Spinal cord (tissue), 10 donors: ENCODE measurements around the gene RASA3. TPM values are rescaled to one million over a fixed set of nuclear protein-coding genes. Genes with fewer than 3 reads are reported as not detected.
A peak's percentile ranks its signal among the peaks of the same experiment; 100 is the strongest.

ENCODE experiments used
- DNase-seq, 6 donors: peaks; one replicate each; pipeline versions ENCODE4 v3.0.0 to v3.0.0-alpha.2; 2013 to 2015; ENCODE audit warnings: low spot score in 6 of 6, low read depth in 4 of 6
- H3K27ac ChIP-seq: one replicate; pipeline ENCODE4 v1.5.1; 2013; ENCODE audit warnings: low read depth, low read length, control low read depth
- H3K27me3 ChIP-seq: one replicate; pipeline ENCODE4 v1.6.1; 2013; ENCODE audit warnings: low read length; ENCODE audit not compliant: control insufficient read depth, insufficient read depth
- H3K36me3 ChIP-seq: one replicate; pipeline ENCODE4 v1.6.1; 2013; ENCODE audit warnings: low read length; ENCODE audit not compliant: control insufficient read depth, insufficient read depth
- H3K4me1 ChIP-seq: one replicate; pipeline ENCODE4 v1.6.1; 2013; ENCODE audit warnings: low read length; ENCODE audit not compliant: control insufficient read depth, insufficient read depth
- H3K4me3 ChIP-seq: one replicate; pipeline ENCODE4 v1.5.1; 2013; ENCODE audit warnings: low read depth, low read length, control low read depth
- H3K9me3 ChIP-seq: one replicate; pipeline ENCODE4 v1.6.1; 2013; ENCODE audit warnings: low read length; ENCODE audit not compliant: control insufficient read depth, insufficient read depth
- WGBS: methylation state at CpG from one replicate; pipeline ENCODE4 v1.1.5; 2013; ENCODE audit warnings: missing lambda C conversion rate; ENCODE audit not compliant: insufficient coverage; 5-methylcytosine and 5-hydroxymethylcytosine counted together
- polyA plus RNA-seq, 2 donors: library from polyadenylated mRNA; unstranded; fragments of 120-200 nt; gene quantifications; one replicate each; pipeline ENCODE4 v1.2.1, GENCODE V29; 2013; ENCODE audit not compliant: insufficient read length in 2 of 2
- total RNA-seq, 2 donors: library from RNA; depleted of rRNA in 1 of 2; stranded (reverse); fragments of 120-200 nt in 1 of 2; fragments of >200 nt in 1 of 2; gene quantifications; one replicate each; pipeline versions ENCODE4 v1.2.3 to v1.2.4, GENCODE V29; 2013 to 2014
- donor health status: healthy.

RASA3 gene
- total and polyA plus RNA-seq, 4 donors = 15.2 to 31.6 (median 23.2) TPM

- H3K4me3 ChIP-seq = no peak overlapping the region
- peaks cover 12% of the 10 kb centered on the region for H3K4me1 ChIP-seq
- DNase-seq = no peak
- no peaks in the 10 kb centered on the region for H3K36me3 ChIP-seq
- H3K9me3 ChIP-seq = no peaks in the 10 kb centered on the region
- no peak overlapping the region for H3K27ac ChIP-seq
- H3K27me3 ChIP-seq = peaks cover 2% of the 10 kb centered on the region
- WGBS = 77% methylated on average over 8 of the region's 11 CpGs
These were observed 25.6 kb upstream of the RASA3 start for GRCh38 chr13:114157869-114158495.

- H3K9me3 ChIP-seq = no peaks in the 10 kb centered on the region
- no peak overlapping the region for H3K4me3 ChIP-seq
- no peak overlapping the region for H3K27ac ChIP-seq
- H3K27me3 ChIP-seq = no peaks in the 10 kb centered on the region
- no peak for DNase-seq
- H3K36me3 ChIP-seq = no peaks in the 10 kb centered on the region
- WGBS = 68% methylated on average over 4 of the region's 19 CpGs
- H3K4me1 ChIP-seq = peaks cover 12% of the 10 kb centered on the region
These were observed 23.8 kb upstream of the RASA3 start for GRCh38 chr13:114155926-114156883.

- Histone ChIP-seq H3K4me1 (peaks cover 15% of the 10 kb centered on the region), H3K4me3 (no peak overlapping the region), H3K27ac (no peak overlapping the region), H3K9me3 (no peaks in the 10 kb centered on the region), H3K36me3 (no peaks in the 10 kb centered on the region), H3K27me3 (no peaks in the 10 kb centered on the region)
- no CpG with 5 or more reads among the region's 3 CpGs for whole genome bisulfite sequencing
- no peak for DNase-seq
These were observed 22.9 kb upstream of the RASA3 start for GRCh38 chr13:114155320-114155719.

GRCh38 chr13:114154476-114154875, 22.1 kb upstream of the RASA3 start:
- Histone ChIP-seq H3K27ac (no peak overlapping the region), H3K4me1 (peaks cover 15% of the 10 kb centered on the region), H3K36me3 (no peaks in the 10 kb centered on the region), H3K27me3 (no peaks in the 10 kb centered on the region), H3K9me3 (no peaks in the 10 kb centered on the region), H3K4me3 (no peak overlapping the region)
- DNase-seq = no peak
- 100% methylated on average over 5 of the region's 9 CpGs for WGBS

GRCh38 chr13:114153485-114154080, 21.2 kb upstream of the RASA3 start:
- H3K27ac ChIP-seq = no peak overlapping the region
- no peak for DNase-seq
- no peaks in the 10 kb centered on the region for H3K36me3 ChIP-seq
- H3K4me3 ChIP-seq = no peak overlapping the region
- peaks cover 15% of the 10 kb centered on the region for H3K4me1 ChIP-seq
- H3K27me3 ChIP-seq = no peaks in the 10 kb centered on the region
- no peaks in the 10 kb centered on the region for H3K9me3 ChIP-seq
- WGBS = 94% methylated on average over 5 of the region's 6 CpGs

GRCh38 chr13:114152831-114153371, 20.5 kb upstream of the RASA3 start:
- H3K27me3 ChIP-seq = no peaks in the 10 kb centered on the region
- peaks cover 15% of the 10 kb centered on the region for H3K4me1 ChIP-seq
- peak in 1 of 6 donors; percentile 22 for DNase-seq
- H3K27ac ChIP-seq = no peak overlapping the region
- H3K4me3 ChIP-seq = no peak overlapping the region
- H3K9me3 ChIP-seq = no peaks in the 10 kb centered on the region
- no peaks in the 10 kb centered on the region for H3K36me3 ChIP-seq
- 24% methylated on average over 17 of the region's 20 CpGs for WGBS

GRCh38 chr13:114152285-114152645, 19.8 kb upstream of the RASA3 start:
- peaks cover 15% of the 10 kb centered on the region for H3K4me1 ChIP-seq
- H3K27me3 ChIP-seq = no peaks in the 10 kb centered on the region
- DNase-seq = no peak
- no peaks in the 10 kb centered on the region for H3K9me3 ChIP-seq
- H3K27ac ChIP-seq = no peak overlapping the region
- no peak overlapping the region for H3K4me3 ChIP-seq
- H3K36me3 ChIP-seq = no peaks in the 10 kb centered on the region
- WGBS = 95% methylated on average over 7 of the region's 7 CpGs

- WGBS = 81% methylated on average over 23 of the region's 28 CpGs
- Histone ChIP-seq H3K4me3 (no peak overlapping the region), H3K27me3 (no peaks in the 10 kb centered on the region), H3K9me3 (no peaks in the 10 kb centered on the region), H3K4me1 (peaks cover 15% of the 10 kb centered on the region), H3K27ac (no peak overlapping the region), H3K36me3 (no peaks in the 10 kb centered on the region)
- no peak for DNase-seq
These were observed 19.3 kb upstream of the RASA3 start for GRCh38 chr13:114151565-114152284.

- Histone ChIP-seq H3K27me3 (no peaks in the 10 kb centered on the region), H3K9me3 (no peaks in the 10 kb centered on the region), H3K36me3 (no peaks in the 10 kb centered on the region), H3K27ac (no peak overlapping the region), H3K4me3 (no peak overlapping the region), H3K4me1 (peaks cover 15% of the 10 kb centered on the region)
- 61% methylated on average over 9 of the region's 10 CpGs for WGBS
- DNase-seq = no peak
These were observed 18.6 kb upstream of the RASA3 start for GRCh38 chr13:114151031-114151430.
